Peyer's patch (tissue), 4 donors: ENCODE results near the gene TANGO2. TPM values are rescaled to one million over a fixed set of nuclear protein-coding genes. Genes with fewer than 3 reads are reported as not detected.

Experiments
- DNase-seq, 3 donors: peaks; one replicate each; pipeline ENCODE4 v3.0.0-alpha.2; 2017 to 2019
- H3K27ac ChIP-seq, 4 donors: fragments of 200-600 bp; sonication (generic); one replicate each; pipeline ENCODE4 v1.5.1; 2016 to 2019
- H3K27me3 ChIP-seq, 2 donors: fragments of 200-600 bp; sonication (generic); one replicate each; pipeline ENCODE4 v1.5.1; 2019
- H3K36me3 ChIP-seq, 3 donors: fragments of 200-600 bp; sonication (generic); one replicate each; pipeline ENCODE4 v1.5.1; 2016 to 2019
- H3K4me1 ChIP-seq, 4 donors: fragments of 200-600 bp; sonication (generic); one replicate each; pipeline ENCODE4 v1.5.1; 2016 to 2019
- H3K4me3 ChIP-seq, 4 donors: fragments of 200-600 bp; sonication (generic); 1 replicate in 3 of 4; 2 replicates in 1 of 4; pipeline ENCODE4 v1.5.1; 2016 to 2019; ENCODE audit warnings: mild to moderate bottlenecking in 1 of 4
- H3K9me3 ChIP-seq, 4 donors: fragments of 200-600 bp; sonication (generic); one replicate each; pipeline ENCODE4 v1.5.1; 2016 to 2019; ENCODE audit warnings: mild to moderate bottlenecking in 1 of 4
- POLR2A ChIP-seq, 2 donors: fragments of 450-650 bp; IDR thresholded peaks; one replicate each; pipeline ENCODE4 v1.5.1; 2017; ENCODE audit warnings: antibody characterized with exemption in 2 of 2, mild to moderate bottlenecking in 2 of 2, moderate library complexity in 2 of 2
- total RNA-seq, 4 donors: library from RNA; depleted of rRNA; stranded (reverse); fragments of >200 nt; gene quantifications; one replicate each; pipeline ENCODE4 v1.1.0, GENCODE V29; 2016
- TF ChIP-seq, protein P1 (sequence below), 6 experiments: fragments of 450-650 bp in 4 of 6; fragments of 200-600 bp in 2 of 6; sonication (generic) in 1 of 6; IDR thresholded peaks; one replicate each; pipeline ENCODE4 v1.5.1; 2017 to 2019; ENCODE audit warnings: antibody characterized with exemption in 6 of 6, mild to moderate bottlenecking in 3 of 6, moderate library complexity in 1 of 6

The TANGO2 gene
- total RNA-seq, 4 donors from 2014 or later = 27.2 to 45.4 (median 41.0) TPM

DNA sequence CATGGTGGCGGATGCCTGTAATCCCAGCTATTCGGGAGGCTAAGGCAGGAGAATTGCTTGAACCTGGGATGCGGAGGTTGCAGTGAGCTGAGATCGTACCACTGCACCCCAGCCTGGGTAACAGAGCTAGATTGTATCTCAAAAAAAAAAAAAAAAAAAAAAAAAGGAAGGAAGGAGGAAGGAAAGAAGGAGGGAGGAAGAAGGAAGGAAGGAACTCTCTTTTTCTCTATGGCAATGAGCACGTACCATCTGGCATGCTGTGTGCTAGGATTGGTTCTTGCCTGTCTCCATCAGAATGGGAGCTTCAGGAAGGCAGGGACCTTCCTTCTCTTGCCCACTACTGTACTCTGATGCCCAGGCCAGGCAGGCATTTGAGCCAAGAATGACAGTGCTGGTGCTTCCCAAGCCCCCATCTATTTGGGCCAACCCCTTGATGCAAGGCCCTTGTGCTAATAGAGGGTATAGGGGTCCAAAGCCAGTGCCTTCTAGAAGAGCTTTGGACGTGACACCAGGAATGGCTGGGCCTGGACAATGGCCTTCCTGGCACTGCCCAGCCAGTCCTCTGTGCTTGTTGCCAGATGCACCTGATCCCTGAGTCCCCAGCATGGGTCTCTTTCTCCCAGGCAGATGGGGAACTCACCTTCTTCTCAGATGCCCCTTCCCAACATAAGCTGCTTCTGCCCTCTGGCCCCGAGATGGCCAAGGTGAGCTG lies 48.6 kb downstream of the TANGO2 start:
- H3K27ac ChIP-seq = no peak overlapping the region
- H3K36me3 ChIP-seq = peaks cover 0 to 6% (median 0%) of the 10 kb centered on the region in 3 donors
- no peak for TF ChIP-seq POLR2A (IDR thresholded peaks at IDR 0.05)
- TF ChIP-seq, protein P1, sequence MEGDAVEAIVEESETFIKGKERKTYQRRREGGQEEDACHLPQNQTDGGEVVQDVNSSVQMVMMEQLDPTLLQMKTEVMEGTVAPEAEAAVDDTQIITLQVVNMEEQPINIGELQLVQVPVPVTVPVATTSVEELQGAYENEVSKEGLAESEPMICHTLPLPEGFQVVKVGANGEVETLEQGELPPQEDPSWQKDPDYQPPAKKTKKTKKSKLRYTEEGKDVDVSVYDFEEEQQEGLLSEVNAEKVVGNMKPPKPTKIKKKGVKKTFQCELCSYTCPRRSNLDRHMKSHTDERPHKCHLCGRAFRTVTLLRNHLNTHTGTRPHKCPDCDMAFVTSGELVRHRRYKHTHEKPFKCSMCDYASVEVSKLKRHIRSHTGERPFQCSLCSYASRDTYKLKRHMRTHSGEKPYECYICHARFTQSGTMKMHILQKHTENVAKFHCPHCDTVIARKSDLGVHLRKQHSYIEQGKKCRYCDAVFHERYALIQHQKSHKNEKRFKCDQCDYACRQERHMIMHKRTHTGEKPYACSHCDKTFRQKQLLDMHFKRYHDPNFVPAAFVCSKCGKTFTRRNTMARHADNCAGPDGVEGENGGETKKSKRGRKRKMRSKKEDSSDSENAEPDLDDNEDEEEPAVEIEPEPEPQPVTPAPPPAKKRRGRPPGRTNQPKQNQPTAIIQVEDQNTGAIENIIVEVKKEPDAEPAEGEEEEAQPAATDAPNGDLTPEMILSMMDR (IDR thresholded peaks at IDR 0.05) = no peak
- H3K9me3 ChIP-seq = no peaks in the 10 kb centered on the region
- DNase-seq = no peak
- H3K4me3 ChIP-seq = no peak overlapping the region
- no peaks in the 10 kb centered on the region for H3K4me1 ChIP-seq
- no peaks in the 10 kb centered on the region for H3K27me3 ChIP-seq

DNA sequence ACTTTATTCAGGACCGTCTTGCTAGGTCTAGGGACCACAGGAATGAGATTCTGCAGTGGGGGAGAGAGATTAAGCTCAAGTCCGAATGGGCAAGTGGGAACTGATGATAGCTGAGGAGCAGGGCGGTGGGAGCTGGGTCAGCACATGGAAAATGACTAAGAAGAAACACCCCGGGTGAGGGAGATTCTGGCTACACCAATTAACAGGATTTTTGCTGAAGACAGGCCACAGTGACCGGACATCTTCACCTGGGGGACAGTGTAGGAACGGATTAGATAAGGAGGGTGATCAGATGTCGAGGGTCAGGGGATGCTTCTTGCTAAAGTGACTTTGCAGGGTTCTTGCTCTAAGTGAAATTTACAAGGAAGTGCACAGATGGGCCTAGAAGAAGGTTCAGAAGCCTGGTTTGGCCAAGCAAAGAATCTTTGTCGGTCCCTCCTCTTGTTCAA lies 50.6 kb downstream of the TANGO2 start:
- Histone ChIP-seq H3K36me3 (no peaks in the 10 kb centered on the region), H3K9me3 (no peaks in the 10 kb centered on the region), H3K27me3 (no peaks in the 10 kb centered on the region), H3K27ac (no peak overlapping the region), H3K4me3 (no peak overlapping the region), H3K4me1 (no peaks in the 10 kb centered on the region)
- no peak for TF ChIP-seq POLR2A (IDR thresholded peaks at IDR 0.05)
- TF ChIP-seq, protein P1 (IDR thresholded peaks at IDR 0.05) = no peak
- DNase-seq = no peak

DNA sequence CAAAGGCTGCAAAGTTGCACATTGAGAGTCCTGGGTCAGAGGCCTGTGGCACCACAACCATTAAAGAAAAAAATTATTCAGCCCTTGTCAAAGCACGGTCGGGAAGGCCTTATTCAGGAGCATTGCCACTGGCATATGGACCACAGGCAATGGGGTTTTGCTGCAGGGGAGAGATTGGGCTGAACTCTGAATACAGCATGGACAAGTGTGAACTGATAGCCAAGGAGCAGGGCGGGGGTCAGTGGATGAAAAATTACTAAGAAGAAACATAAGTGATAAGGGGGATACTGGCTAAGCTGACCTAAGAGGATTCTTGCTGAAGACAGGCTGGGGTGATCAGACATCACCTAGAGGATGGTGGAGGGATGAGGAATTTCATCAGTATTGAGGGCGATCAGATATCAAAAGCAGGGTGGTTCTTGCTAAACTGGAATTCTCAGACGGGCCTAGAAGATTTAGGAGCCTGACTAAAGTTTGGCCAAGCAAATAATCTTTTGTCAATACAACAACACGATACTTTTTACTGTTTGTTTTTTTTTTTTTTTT lies 55.8 kb downstream of the TANGO2 start:
- TF ChIP-seq, protein P1 (IDR thresholded peaks at IDR 0.05) = no peak
- TF ChIP-seq POLR2A (IDR thresholded peaks at IDR 0.05) = no peak
- no peak overlapping the region for H3K4me3 ChIP-seq

DNA sequence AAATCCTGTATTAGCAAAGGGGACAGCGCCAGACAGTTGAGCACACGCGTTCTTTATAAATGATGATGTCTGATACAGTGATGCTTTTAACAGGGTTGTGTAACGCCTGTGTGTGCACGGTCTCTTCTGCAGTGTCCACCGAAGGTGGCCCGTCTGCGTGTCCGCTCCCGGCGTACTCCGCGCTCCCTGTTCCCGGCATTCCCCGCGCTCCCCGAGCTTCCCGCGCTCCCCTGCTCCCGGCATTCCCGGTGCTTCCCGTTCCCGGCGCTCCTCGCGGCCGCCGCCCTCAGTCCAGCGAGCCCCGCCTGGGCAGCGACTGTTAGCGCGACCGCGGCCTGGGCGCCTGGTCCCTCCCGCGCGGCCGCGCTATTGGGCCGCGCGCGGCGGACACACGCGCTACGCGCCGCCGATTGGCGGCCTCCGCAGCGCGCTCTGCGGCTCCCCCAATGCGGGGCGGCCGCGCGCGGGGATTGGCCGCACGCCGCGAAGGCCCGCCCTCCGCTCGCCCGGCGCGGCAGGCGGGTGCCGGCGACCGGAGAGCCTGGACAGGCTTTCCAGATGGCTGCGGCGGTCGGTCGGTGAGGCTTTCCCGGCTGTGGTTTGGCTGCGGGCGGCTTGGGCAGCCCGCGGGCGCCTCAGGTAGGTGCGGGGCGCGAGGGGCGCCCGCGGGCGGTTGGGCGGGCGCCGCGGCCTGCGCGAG lies 59.0 kb downstream of the TANGO2 start, which contains the start of gene DGCR8:
DGCR8 (plus strand) TSS at position 497 of the 700 bp plus-strand sequence. CDS start 5,723 bp downstream, outside the sequence.
- Histone ChIP-seq H3K27ac (peak within 1 kb of the TSS; percentile 79 to 95 (median 90)), H3K9me3 (no peaks in the 10 kb centered on the region), H3K27me3 (no peaks in the 10 kb centered on the region), H3K4me3 (peak within 1 kb of the TSS; percentile 81 to 99 (median 88)), H3K4me1 (peaks cover 0 to 37% (median 7%) of the 10 kb centered on the region in 4 donors), H3K36me3 (no peaks in the 10 kb centered on the region)
- peak; percentile 46 to 63 for TF ChIP-seq POLR2A (IDR thresholded peaks at IDR 0.05)
- TF ChIP-seq, protein P1 (IDR thresholded peaks at IDR 0.05) = peak in 1 of 6 experiments; percentile 1
- DNase-seq = peak; percentile 55 to 96 (median 94)

More for the DNA sequence above, 55.8 kb downstream of the TANGO2 start:
- H3K27me3 ChIP-seq = no peaks in the 10 kb centered on the region
- no peaks in the 10 kb centered on the region for H3K36me3 ChIP-seq
- H3K9me3 ChIP-seq = no peaks in the 10 kb centered on the region
- no peak overlapping the region for H3K27ac ChIP-seq
- no peak for DNase-seq
- H3K4me1 ChIP-seq = peaks cover 0 to 10% (median 7%) of the 10 kb centered on the region in 4 donors

DNA sequence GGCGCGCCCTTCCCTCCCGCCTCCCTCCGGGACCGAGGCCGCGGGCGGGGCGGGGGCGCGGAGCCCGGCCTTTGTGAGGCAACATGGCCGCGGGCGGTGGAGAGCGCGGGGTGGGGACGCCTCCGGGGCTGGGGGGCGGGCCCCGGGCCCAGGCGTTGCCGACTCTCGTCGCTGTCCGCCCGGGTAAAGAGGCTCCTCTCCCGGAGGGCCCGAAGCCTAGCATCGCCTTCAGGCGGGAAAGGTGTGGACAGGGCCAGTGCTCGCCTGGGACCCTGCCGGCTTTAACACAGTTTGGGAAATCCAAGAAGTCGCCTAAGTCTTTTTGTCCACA lies 59.5 kb downstream of the TANGO2 start:
- H3K4me1 ChIP-seq = peaks cover 0 to 40% (median 7%) of the 10 kb centered on the region in 4 donors
- peak overlapping the region; percentile 81 to 99 (median 88) for H3K4me3 ChIP-seq
- no peaks in the 10 kb centered on the region for H3K36me3 ChIP-seq
- no peaks in the 10 kb centered on the region for H3K9me3 ChIP-seq
- H3K27me3 ChIP-seq = no peaks in the 10 kb centered on the region
- TF ChIP-seq, protein P1 (IDR thresholded peaks at IDR 0.05) = no peak
- TF ChIP-seq POLR2A (IDR thresholded peaks at IDR 0.05) = no peak
- H3K27ac ChIP-seq = peak overlapping the region; percentile 79 to 95 (median 90)
- peak; percentile 66 to 85 (median 80) for DNase-seq
